SH-SY5Y (cell line): ENCODE measurements around the gene FBXL13.

Experiments used
- GATA2 ChIP-seq: IDR thresholded peaks from 2 replicates; pipeline ENCODE4 v1.6.1; 2011; ENCODE audit warnings: mild to moderate bottlenecking, low read depth, low read length
- GATA3 ChIP-seq: IDR thresholded peaks from 2 replicates; pipeline ENCODE4 v1.6.1; 2011; ENCODE audit warnings: low read depth, mild to moderate bottlenecking, low read length, moderate library complexity

- TF ChIP-seq GATA2 (no peak), GATA3 (no peak)
These were observed 182.8 kb downstream of the FBXL13 start for GRCh38 chr7:102891693-102892261.
